NCI-H2081 (cell line): ENCODE data around the gene PKN2.
"Not testable (repeated sequence)": the region's sequence is repeated elsewhere in the genome, so short reads cannot be mapped to it uniquely, and the experiment has no call there.

Experiments used
- DNase-seq, 2 experiments: peaks; one replicate each; lab custom pipeline; 2025; lab: John Stamatoyannopoulos, UW

Gene PKN2

DNA sequence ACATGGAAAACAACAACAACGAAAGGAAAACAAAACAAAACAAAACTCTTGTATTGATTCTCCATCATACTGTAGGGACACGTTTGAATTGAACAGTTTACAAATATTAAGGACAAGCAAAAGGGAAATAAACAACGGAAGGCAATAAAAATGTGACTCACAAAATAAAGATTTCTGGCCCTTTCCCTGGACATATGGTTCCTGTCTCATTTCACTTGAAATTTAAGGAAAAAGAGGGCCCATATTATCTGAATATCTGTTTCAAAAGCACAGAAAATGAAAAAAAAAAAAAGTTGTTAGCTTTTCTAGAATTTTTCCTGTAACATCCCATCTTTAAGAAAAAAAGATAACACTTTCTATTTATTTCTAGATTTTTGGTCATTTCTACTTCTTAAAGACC lies 3.6 kb upstream of the PKN2 start:
- no peak for DNase-seq

- DNase-seq, result no peak
Observed at GRCh38 chr1:88680911-88681622, 3.0 kb upstream of the PKN2 start.

- DNase-seq, result peak; percentile 38 to 42
Observed at GRCh38 chr1:88684482-88685258, 597 bp downstream of the PKN2 start.

DNA sequence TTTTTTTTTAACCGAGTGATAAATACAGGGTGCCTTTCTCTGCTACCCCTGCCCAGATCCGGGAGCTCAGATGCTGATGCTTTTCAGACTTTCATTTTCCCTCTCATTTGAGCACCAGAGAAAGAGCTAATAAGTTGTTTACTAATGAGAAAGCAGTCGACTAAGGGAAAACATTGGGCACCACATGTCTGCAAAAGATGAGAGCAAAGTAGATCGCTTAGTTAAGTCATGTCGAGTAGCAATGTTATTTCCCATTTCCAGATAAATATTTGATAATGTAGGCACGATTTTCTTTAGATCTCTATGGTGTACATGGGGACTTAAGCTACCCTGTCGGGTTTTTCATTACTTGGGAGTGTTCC lies 1.2 kb downstream of the PKN2 start:
- no peak for DNase-seq

- DNase-seq, result no peak
Observed at GRCh38 chr1:88691540-88691939, 7.5 kb downstream of the PKN2 start.

DNA sequence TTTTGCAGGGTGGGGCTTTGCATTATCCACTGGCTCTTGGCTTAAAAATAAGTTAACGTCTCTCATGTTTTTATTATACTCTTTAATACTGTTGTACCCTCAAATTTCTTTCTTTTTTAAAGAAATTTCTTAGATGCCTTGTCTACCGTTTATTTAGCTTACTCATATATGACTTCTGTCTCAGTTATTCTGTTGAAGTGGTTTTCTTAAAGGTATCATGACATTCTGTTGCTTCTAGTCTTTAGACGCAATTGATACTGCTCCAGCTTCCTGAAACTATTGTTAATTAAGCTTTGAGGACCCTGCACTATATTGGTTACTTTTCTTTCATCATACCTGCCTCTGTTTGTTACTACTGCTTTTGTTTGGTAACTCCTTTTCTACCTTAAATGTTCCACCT lies 11.7 kb downstream of the PKN2 start:
- DNase-seq, result no peak

- DNase-seq, result no peak
Observed at GRCh38 chr1:88697503-88697902, 13.4 kb downstream of the PKN2 start.

DNA sequence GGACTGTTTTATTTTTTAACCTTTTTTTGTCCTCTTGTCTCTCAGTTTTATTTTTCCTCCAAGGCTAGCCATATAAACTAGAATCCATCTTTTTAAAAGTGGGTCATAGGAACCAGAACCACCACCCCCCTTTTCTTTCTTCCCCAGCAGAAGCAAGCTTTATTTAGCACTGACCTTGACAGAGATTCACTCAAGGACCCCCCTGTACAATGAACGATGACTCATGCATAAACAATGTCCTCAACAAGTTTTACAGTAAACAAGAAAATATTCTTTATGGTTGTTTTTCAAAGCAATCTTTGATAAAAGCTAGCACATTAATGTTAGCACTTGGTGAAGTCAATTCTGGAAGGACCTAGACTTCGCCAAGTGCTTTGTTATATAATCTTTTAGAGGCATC lies 14.1 kb downstream of the PKN2 start:
- DNase-seq, result no peak

GRCh38 chr1:88698764-88699163 lies 14.7 kb downstream of the PKN2 start:
- DNase-seq, result no peak

- no peak for DNase-seq
Observed at GRCh38 chr1:88700425-88701013, 16.4 kb downstream of the PKN2 start.

GRCh38 chr1:88701275-88701674 lies 17.2 kb downstream of the PKN2 start:
- DNase-seq, result no peak

DNA sequence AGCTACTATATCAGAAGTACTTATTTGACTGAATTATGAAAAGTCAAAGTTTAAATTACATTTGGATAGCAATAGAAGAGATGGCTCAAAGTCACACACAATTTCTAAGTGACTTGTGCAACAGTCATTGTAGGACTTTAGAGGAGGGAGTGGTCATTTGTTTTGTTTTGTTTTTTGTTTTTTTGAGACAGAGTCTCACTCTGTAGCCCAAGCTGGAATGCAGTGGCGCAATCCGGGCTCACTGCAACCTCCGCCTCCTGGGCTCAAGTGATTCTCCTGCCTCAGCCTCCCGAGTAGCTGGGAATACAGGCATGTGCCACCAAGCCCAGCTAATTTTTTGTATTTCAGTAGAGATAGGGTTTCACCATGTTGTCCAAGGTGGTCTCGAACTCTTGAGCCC lies 17.7 kb downstream of the PKN2 start:
- not testable (repeated sequence) for DNase-seq

GRCh38 chr1:88708011-88708410 lies 23.9 kb downstream of the PKN2 start:
- DNase-seq, result no peak

- not testable (repeated sequence) for DNase-seq
Observed at GRCh38 chr1:88712907-88713306, 28.8 kb downstream of the PKN2 start.

DNA sequence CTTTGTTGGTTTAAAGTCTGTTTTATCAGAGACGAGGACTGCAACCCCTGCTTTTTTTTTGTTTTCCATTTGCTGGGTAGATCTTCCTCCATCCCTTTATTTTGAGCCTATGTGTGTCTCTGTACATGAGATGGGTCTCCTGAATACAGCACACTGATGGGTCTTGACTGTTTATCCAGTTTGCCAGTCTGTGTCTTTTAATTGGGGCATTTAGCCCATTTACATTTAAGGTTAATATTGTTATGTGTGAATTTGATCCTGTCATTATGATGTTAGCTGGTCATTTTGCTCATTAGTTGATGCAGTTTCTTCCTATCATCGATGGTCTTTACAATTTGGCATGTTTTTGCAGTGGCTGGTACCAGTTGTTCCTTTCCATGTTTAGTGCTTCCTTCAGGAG lies 32.5 kb downstream of the PKN2 start:
- DNase-seq, result not testable (repeated sequence)

GRCh38 chr1:88722492-88722891 lies 38.4 kb downstream of the PKN2 start:
- DNase-seq, result no peak

DNA sequence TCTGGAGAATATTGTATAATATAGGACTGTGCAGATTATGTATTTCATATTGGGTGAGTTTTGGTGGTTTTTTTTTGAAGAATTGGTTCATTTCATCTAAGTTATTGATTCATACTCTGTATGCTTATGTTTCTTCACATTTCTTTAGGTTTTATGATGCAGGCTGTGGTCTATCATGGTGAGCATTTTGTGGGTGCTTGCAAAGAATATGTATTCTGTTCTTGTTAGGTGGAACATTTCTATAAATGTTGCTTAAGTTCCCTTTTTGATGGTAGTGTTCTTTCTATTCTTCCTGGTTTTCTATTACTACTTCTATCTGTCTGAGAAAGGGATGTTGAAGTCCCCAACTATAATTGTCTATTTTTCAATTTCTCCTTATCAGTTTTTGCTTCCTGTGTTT lies 42.6 kb downstream of the PKN2 start:
- no peak for DNase-seq

DNA sequence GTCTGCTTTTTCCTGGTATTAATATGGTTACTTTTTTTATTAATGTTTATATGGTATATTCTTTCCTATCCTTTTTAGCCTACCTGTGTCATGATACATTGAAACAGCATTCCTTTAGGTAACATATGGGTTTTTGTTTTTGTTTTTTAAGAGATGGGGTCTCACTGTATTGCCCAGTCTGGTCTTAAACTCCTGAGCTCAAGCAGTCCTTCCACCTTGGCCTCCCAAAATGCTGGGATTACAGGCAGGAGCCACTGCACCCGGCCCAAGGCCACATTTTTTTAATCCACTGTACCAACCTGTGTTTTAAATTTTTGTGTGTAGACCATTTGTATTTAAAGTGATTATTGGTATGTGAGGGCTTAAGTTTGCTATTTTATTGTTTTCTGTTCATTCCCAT lies 43.1 kb downstream of the PKN2 start:
- DNase-seq, result no peak

GRCh38 chr1:88729297-88729696 lies 45.2 kb downstream of the PKN2 start:
- DNase-seq, result no peak

DNA sequence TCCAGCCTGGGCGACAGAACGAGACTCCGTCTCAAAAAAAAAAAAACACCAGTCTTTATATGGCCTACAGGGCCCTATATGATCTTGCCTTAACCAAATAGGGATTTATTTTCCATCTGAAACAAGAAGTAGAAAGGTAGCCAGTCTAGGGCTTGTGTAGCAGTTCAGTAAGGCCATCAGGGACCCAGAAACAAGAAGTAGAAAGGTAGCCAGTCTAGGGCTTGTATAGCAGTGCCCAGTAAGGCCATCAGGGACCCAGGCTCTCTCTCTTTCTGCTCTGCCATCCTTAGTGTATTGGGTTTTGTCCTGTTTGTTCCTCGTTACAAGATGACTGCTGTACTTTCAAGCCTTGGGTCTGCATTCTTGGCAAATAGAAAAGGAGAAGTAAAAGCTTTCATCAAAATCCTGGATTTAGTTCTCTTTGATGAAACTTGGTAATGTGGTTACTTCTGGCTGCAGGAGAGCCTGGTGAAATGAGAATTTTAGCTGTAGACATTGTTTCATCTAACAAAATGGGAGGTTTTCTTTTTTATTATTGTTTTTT lies 46.1 kb downstream of the PKN2 start:
- DNase-seq, result no peak

DNA sequence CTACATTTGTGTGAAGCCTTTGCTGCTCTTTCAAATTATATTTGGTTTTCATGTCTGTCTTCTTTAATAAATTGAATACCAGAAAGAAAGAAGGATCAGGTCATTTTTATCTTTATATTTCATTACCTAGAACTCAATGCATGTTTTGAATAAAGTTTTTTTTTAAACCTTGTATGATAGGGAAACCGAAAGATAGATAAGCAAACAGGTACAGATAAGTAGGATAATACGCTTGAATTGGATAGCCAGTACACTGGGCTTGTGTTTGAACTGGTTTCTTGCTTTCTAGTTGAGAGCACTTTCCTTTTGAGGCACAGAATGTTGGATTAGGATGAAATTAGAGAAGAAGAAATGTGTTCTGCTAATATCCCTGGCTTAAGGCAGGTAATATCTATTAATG lies 46.9 kb downstream of the PKN2 start:
- DNase-seq, result no peak

- DNase-seq, result peak; percentile 1 to 68
Observed at GRCh38 chr1:88731475-88732269, 47.6 kb downstream of the PKN2 start.
